ENCODE measurements around the gene CEP43.

DNA sequence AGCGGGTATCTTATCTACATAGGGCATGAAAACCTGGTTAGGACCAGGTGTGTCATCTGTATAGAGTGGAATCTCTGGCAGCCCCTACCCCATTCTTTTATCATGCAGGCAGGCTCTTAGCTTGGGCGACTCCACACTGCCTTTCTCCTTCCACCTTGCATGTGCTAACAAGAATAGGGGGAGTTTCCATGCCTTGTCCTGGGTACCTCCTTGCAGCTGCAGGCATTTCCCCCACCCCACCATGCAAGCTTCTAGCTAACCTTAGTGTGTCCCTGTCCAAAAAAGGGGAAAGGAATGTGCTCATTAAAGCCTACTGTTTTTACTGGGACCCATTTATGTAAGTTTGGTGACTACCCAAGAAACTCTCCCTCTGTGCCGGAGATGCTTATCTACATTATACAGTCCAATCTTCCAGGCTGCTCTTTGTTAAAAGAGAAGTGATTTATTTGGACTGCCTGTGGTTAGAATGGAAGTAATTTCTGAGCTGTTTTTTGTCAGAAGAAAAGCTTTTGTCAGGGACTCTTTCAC, 10.5 kb upstream of the CEP43 start:
- TF ChIP-seq, protein P1, sequence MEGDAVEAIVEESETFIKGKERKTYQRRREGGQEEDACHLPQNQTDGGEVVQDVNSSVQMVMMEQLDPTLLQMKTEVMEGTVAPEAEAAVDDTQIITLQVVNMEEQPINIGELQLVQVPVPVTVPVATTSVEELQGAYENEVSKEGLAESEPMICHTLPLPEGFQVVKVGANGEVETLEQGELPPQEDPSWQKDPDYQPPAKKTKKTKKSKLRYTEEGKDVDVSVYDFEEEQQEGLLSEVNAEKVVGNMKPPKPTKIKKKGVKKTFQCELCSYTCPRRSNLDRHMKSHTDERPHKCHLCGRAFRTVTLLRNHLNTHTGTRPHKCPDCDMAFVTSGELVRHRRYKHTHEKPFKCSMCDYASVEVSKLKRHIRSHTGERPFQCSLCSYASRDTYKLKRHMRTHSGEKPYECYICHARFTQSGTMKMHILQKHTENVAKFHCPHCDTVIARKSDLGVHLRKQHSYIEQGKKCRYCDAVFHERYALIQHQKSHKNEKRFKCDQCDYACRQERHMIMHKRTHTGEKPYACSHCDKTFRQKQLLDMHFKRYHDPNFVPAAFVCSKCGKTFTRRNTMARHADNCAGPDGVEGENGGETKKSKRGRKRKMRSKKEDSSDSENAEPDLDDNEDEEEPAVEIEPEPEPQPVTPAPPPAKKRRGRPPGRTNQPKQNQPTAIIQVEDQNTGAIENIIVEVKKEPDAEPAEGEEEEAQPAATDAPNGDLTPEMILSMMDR (IDR thresholded peaks at IDR 0.05), result no peak
- TF ChIP-seq POLR2A (IDR thresholded peaks at IDR 0.05), result no peak

Data from esophagus squamous epithelium (tissue), 4 donors.